ENCODE measurements around the gene PTPRT. TPM values are rescaled to one million over a fixed set of nuclear protein-coding genes. Genes with fewer than 3 reads are reported as not detected.

Gene PTPRT
- total RNA-seq, 2 donors from 2014 or later, result 0.11 to 0.35 TPM

DNA sequence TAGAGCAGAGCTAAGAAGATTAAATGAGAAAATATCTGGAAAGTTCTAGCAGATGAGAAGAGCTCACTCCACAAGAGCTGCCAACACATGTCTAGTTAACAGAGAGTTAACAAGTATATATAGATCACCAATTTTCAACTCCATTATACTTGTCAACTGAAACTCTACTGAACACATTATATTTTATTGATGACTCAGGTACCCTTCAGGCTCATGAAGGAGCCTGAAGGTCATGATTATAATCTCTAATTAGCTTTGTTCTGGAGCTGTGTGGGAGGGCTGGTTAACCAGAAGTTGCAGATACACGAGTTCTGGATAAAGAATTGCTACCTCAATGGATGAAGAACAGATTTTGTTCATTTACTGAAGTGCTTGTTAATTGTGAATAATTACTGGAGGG, 42.1 kb upstream of the PTPRT start:
- Histone ChIP-seq H3K36me3 (no peaks in the 10 kb centered on the region), H3K27me3 (no peaks in the 10 kb centered on the region), H3K4me3 (no peak overlapping the region), H3K4me1 (no peaks in the 10 kb centered on the region), H3K27ac (no peak overlapping the region), H3K9me3 (no peaks in the 10 kb centered on the region)
- no peak for DNase-seq (ENCODE audit: low spot score)
- no peak for TF ChIP-seq CTCF (IDR thresholded peaks at IDR 0.05)

- H3K27ac ChIP-seq, result no peak overlapping the region
- H3K4me1 ChIP-seq, result no peaks in the 10 kb centered on the region
- no peaks in the 10 kb centered on the region for H3K36me3 ChIP-seq
- DNase-seq (ENCODE audit: low spot score), result no peak
- no peak for TF ChIP-seq CTCF (IDR thresholded peaks at IDR 0.05)
- no peaks in the 10 kb centered on the region for H3K9me3 ChIP-seq
- no peaks in the 10 kb centered on the region for H3K27me3 ChIP-seq
- H3K4me3 ChIP-seq, result no peak overlapping the region
Observed at GRCh38 chr20:43229696-43230095, 40.0 kb upstream of the PTPRT start.

- Histone ChIP-seq H3K4me3 (no peak overlapping the region), H3K27ac (no peak overlapping the region), H3K27me3 (no peaks in the 10 kb centered on the region), H3K9me3 (no peaks in the 10 kb centered on the region), H3K36me3 (no peaks in the 10 kb centered on the region), H3K4me1 (no peaks in the 10 kb centered on the region)
- TF ChIP-seq CTCF (IDR thresholded peaks at IDR 0.05), result no peak
- no peak for DNase-seq (ENCODE audit: low spot score)
Observed at GRCh38 chr20:43220612-43221011, 30.9 kb upstream of the PTPRT start.

DNA sequence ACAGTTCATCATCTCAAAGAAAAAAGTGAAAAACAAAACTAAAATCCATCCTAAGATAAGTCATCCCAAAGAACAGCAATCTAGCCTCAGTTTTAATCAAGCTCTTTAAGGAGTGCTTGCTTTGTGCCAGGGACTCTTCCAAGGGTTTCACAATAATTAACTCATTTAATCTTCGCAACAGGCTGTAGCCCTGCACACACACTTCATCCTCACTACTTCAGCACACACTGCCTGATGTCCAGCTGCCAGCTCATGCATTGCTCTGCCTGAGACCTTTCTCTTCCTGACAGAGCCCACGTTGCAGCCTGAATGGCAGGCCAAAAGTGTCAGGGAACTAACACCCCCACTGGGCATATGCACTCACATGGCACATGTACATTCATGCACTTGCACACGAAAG, 21.2 kb upstream of the PTPRT start:
- no peak for DNase-seq (ENCODE audit: low spot score)
- Histone ChIP-seq H3K4me3 (no peak overlapping the region), H3K9me3 (no peaks in the 10 kb centered on the region), H3K27me3 (no peaks in the 10 kb centered on the region), H3K36me3 (no peaks in the 10 kb centered on the region), H3K27ac (no peak overlapping the region), H3K4me1 (no peaks in the 10 kb centered on the region)
- no peak for TF ChIP-seq CTCF (IDR thresholded peaks at IDR 0.05)

DNA sequence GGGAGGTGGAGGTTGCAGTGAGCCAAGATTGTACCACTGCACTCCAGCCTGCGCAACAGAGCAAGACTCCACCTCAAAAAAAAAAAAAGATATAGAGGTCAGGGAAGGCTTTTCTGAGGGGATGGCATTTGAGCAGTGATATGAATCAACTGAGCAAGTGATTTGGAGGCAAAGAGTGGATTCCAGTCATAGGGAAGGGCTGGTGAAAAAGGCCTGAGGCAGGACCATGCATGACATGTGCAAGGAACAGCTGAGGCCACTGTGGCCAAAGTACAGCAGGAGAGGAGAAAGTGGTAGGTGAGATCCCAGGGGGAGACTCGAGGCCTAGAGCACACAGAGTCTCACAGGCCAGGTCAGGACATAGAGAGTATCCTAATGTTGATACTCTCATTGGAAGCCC, 20.1 kb upstream of the PTPRT start:
- TF ChIP-seq CTCF (IDR thresholded peaks at IDR 0.05), result no peak
- H3K27ac ChIP-seq, result no peak overlapping the region
- H3K4me3 ChIP-seq, result no peak overlapping the region
- H3K27me3 ChIP-seq, result no peaks in the 10 kb centered on the region
- H3K4me1 ChIP-seq, result no peaks in the 10 kb centered on the region
- H3K9me3 ChIP-seq, result no peaks in the 10 kb centered on the region
- no peak for DNase-seq (ENCODE audit: low spot score)
- H3K36me3 ChIP-seq, result no peaks in the 10 kb centered on the region

DNA sequence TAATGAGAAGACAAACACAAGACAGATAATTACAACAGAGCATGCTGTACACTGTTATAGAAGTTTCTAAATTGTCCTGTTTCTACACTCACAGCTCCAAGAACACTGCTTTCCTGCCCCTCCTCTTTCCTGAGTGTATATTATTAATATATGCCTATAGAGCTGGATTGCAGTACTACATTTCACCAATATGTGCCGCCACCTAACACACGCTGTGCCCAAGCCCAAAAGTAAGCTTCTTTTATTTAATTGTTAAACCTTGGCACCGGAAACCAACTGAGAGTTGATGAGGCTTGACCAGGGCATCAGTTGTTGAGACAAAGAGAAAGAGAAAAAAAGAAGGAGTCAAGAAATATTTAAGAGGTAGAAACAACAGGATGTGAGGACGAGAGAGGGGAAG, 16.0 kb upstream of the PTPRT start:
- Histone ChIP-seq H3K27ac (no peak overlapping the region), H3K36me3 (no peaks in the 10 kb centered on the region), H3K27me3 (no peaks in the 10 kb centered on the region), H3K4me1 (no peaks in the 10 kb centered on the region), H3K9me3 (no peaks in the 10 kb centered on the region), H3K4me3 (no peak overlapping the region)
- DNase-seq (ENCODE audit: low spot score), result no peak
- no peak for TF ChIP-seq CTCF (IDR thresholded peaks at IDR 0.05)
